PC-3 (cell line): ENCODE measurements around the gene DUOX2. TPM values are rescaled to one million over a fixed set of nuclear protein-coding genes. Genes with fewer than 3 reads are reported as not detected.

Experiments used
- ATAC-seq: fragments of 200-7000 bp; cut with Tn5 transposase; 2 replicates; pipeline ENCODE4 v1.9.1; 2020; ENCODE audit warnings: mild to moderate bottlenecking, moderate library complexity
- BruUV-seq: library from RNA; stranded (reverse); fragments of 400-500 nt; replicated peaks from 2 replicates; lab custom pipeline; 2021; lab: Mats Ljungman, UMichigan
- CTCF ChIA-PET: fragments of 300-600 bp; sonication (Branson Sonifier 250); formaldehyde crosslinking; loops from one replicate; lab custom pipeline; 2022; ENCODE audit warnings: antibody characterized with exemption; lab: Charles Lee
- POLR2A ChIA-PET: fragments of 300-600 bp; sonication (Branson Sonifier 250); formaldehyde crosslinking; loops from one replicate; lab custom pipeline; 2022; ENCODE audit warnings: antibody characterized with exemption; ENCODE audit not compliant: unreplicated experiment; lab: Charles Lee
- DNase-seq: peaks from one replicate; pipeline ENCODE4 v3.0.0-alpha.2; 2015
- H2AFZ ChIP-seq: fragments of 300-600 bp; sonication (generic); 2 replicates; pipeline ENCODE4 v1.6.0; 2016; ENCODE audit warnings: antibody characterized with exemption, low read length
- H3F3A ChIP-seq: fragments of 300-600 bp; sonication (generic); one replicate; pipeline ENCODE4 v1.6.0; 2017; ENCODE audit warnings: antibody characterized with exemption, low read length, control low read depth, mild to moderate bottlenecking; ENCODE audit not compliant: unreplicated experiment
- H3K27ac ChIP-seq: fragments of 300-600 bp; sonication (generic); 2 replicates; pipeline ENCODE4 v1.5.1; 2016; ENCODE audit warnings: mild to moderate bottlenecking, low read length
- H3K27me3 ChIP-seq: fragments of 300-600 bp; sonication (generic); 2 replicates; pipeline ENCODE4 v1.6.1; 2016; ENCODE audit warnings: low read length, mixed read lengths
- H3K36me3 ChIP-seq: fragments of 300-600 bp; sonication (generic); 2 replicates; pipeline ENCODE4 v1.6.1; 2016; ENCODE audit warnings: low read depth, mixed run types, low read length, mixed read lengths
- H3K4me1 ChIP-seq: fragments of 300-600 bp; sonication (generic); 2 replicates; pipeline ENCODE4 v1.5.1; 2016; ENCODE audit warnings: low read length; ENCODE audit not compliant: insufficient read depth
- H3K4me2 ChIP-seq: fragments of 300-600 bp; sonication (generic); 2 replicates; pipeline ENCODE4 v1.6.0; 2016; ENCODE audit warnings: low read length
- H3K4me3 ChIP-seq: fragments of 300-600 bp; sonication (generic); 2 replicates; pipeline ENCODE4 v1.5.1; 2016; ENCODE audit warnings: mild to moderate bottlenecking, low read length, mixed read lengths
- H3K79me2 ChIP-seq: fragments of 300-600 bp; sonication (generic); 2 replicates; pipeline ENCODE4 v1.6.1; 2017; ENCODE audit warnings: low read length, mixed read lengths
- H3K9ac ChIP-seq: fragments of 300-600 bp; sonication (generic); 2 replicates; pipeline ENCODE4 v1.6.0; 2016; ENCODE audit warnings: mild to moderate bottlenecking, low read length
- H3K9me2 ChIP-seq: fragments of 300-600 bp; sonication (generic); replicated peaks from 2 replicates; pipeline ENCODE4 v1.6.1; 2016; ENCODE audit warnings: mixed run types, low read length, mixed read lengths
- H3K9me3 ChIP-seq: fragments of 300-600 bp; sonication (generic); 2 replicates; pipeline ENCODE4 v1.6.1; 2016; ENCODE audit warnings: low read length, mixed read lengths
- H4K20me1 ChIP-seq: fragments of 300-600 bp; sonication (generic); 2 replicates; pipeline ENCODE4 v1.6.1; 2016; ENCODE audit warnings: low read length, mixed read lengths
- CTCF ChIP-seq: fragments of 300-600 bp; sonication (generic); conservative IDR thresholded peaks from 2 replicates; pipeline ENCODE4 v1.5.1; 2017; ENCODE audit warnings: antibody characterized with exemption, low read depth, mild to moderate bottlenecking, low read length
- EZH2 ChIP-seq: fragments of 300-600 bp; sonication (generic); IDR thresholded peaks from one replicate; pipeline ENCODE4 v1.6.1; 2017; ENCODE audit warnings: antibody characterized with exemption, mild to moderate bottlenecking, low read length; ENCODE audit not compliant: unreplicated experiment
- EZH2phosphoT487 ChIP-seq: fragments of 300-600 bp; sonication (generic); IDR thresholded peaks from 2 replicates; pipeline ENCODE4 v1.6.1; 2018; ENCODE audit warnings: mild to moderate bottlenecking, antibody characterized with exemption, low read length, borderline replicate concordance
- intact Hi-C: fragments of 100-400 bp; cut with micrococcal nuclease; formaldehyde crosslinking; loops from 2 replicates; pipeline ENCODE4 v1.9.0; 2023
- total RNA-seq: library from RNA; depleted of rRNA; stranded (reverse); fragments of >200 nt; gene quantifications from 2 replicates; pipeline ENCODE4 v1.2.3, GENCODE V29; 2014

DUOX2 gene
- total RNA-seq, 1 experiment from 2014 or later: not detected

- intact Hi-C loops: no loop called here
- no peak overlapping the region for H2AFZ ChIP-seq
- no peak overlapping the region for H3K27ac ChIP-seq
- no peaks in the 10 kb centered on the region for H3K36me3 ChIP-seq
- no peaks in the 10 kb centered on the region for H3K79me2 ChIP-seq
- POLR2A ChIA-PET: interaction anchor here (0.6 kb wide), 1 partner anchor 9 kb away, joined by 3 read pairs; no protein-coding TSS in a partner anchor
- CTCF ChIA-PET: no interaction called here
- H3K9me3 ChIP-seq: no peaks in the 10 kb centered on the region
- H3K27me3 ChIP-seq: peaks cover 46% of the 10 kb centered on the region
- no peaks in the 10 kb centered on the region for H3K4me1 ChIP-seq
- no peak overlapping the region for H3K4me3 ChIP-seq
- no peaks in the 10 kb centered on the region for H3K9me2 ChIP-seq
- DNase-seq: peak; percentile 26
- H3K4me2 ChIP-seq: no peak overlapping the region
- H3K9ac ChIP-seq: no peak overlapping the region
- H3F3A ChIP-seq: no peaks in the 10 kb centered on the region
- no TSS peak for BruUV-seq
- ATAC-seq: no peak
- no peaks in the 10 kb centered on the region for H4K20me1 ChIP-seq
- TF ChIP-seq EZH2 (no peak), EZH2phosphoT487 (no peak), CTCF (no peak)
Observed at GRCh38 chr15:45088801-45089711, 24.9 kb downstream of the DUOX2 start.

- Histone ChIP-seq H3K4me1 (no peaks in the 10 kb centered on the region), H3K9ac (no peak overlapping the region), H3K27ac (no peak overlapping the region), H3K4me3 (no peak overlapping the region), H2AFZ (no peak overlapping the region), H3K9me2 (no peaks in the 10 kb centered on the region), H3K9me3 (no peaks in the 10 kb centered on the region), H4K20me1 (no peaks in the 10 kb centered on the region), H3K27me3 (peaks cover 39% of the 10 kb centered on the region), H3K36me3 (no peaks in the 10 kb centered on the region), H3K79me2 (no peaks in the 10 kb centered on the region), H3F3A (no peaks in the 10 kb centered on the region), H3K4me2 (no peak overlapping the region)
- no TSS peak for BruUV-seq
- ChIA-PET CTCF (no interaction called here), POLR2A (no interaction called here)
- ATAC-seq (no peak), DNase-seq (no peak)
- no peak; the same call in 1 of the 2 replicates for TF ChIP-seq CTCF
- no peak for TF ChIP-seq EZH2phosphoT487
- no peak for TF ChIP-seq EZH2
- intact Hi-C loops: no loop called here
Observed at GRCh38 chr15:45087513-45087912, 26.5 kb downstream of the DUOX2 start.

- no peaks in the 10 kb centered on the region for H3K79me2 ChIP-seq
- no peak overlapping the region for H3K4me3 ChIP-seq
- no peak for ATAC-seq
- POLR2A ChIA-PET: no interaction called here
- peaks cover 26% of the 10 kb centered on the region for H3K27me3 ChIP-seq
- no peaks in the 10 kb centered on the region for H3K4me1 ChIP-seq
- no peaks in the 10 kb centered on the region for H3K9me3 ChIP-seq
- CTCF ChIA-PET: no interaction called here
- H3K27ac ChIP-seq: no peak overlapping the region
- H3K9me2 ChIP-seq: no peaks in the 10 kb centered on the region
- no peak overlapping the region for H3K9ac ChIP-seq
- H3K36me3 ChIP-seq: no peaks in the 10 kb centered on the region
- intact Hi-C loops: no loop called here
- no peaks in the 10 kb centered on the region for H3F3A ChIP-seq
- no peak overlapping the region for H3K4me2 ChIP-seq
- no peaks in the 10 kb centered on the region for H4K20me1 ChIP-seq
- H2AFZ ChIP-seq: no peak overlapping the region
- TF ChIP-seq CTCF (no peak), EZH2phosphoT487 (no peak), EZH2 (no peak)
- no peak for DNase-seq
- no TSS peak for BruUV-seq
Observed at GRCh38 chr15:45084163-45084562, 29.8 kb downstream of the DUOX2 start.
